ENCODE data around the gene NXPH3.

DNA sequence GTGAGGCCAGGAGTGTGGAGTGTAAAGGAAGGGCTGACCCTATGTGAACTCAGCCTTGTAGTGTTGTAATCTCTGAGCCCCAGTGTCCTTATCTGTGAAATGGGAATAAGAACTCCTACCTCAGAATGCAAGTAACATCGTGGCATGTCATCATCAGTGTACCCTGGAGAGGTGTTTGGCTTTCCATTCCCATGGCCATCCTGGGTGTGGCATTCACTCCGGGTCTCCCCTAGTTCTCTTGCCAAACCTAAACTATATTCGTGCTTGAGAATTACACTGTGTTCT is 1.9 kb downstream of the NXPH3 start:
- no peak for TF ChIP-seq EZH2 (IDR thresholded peaks at IDR 0.05; ENCODE audit: borderline replicate concordance, insufficient read depth, low read depth, low read length, poor library complexity, severe bottlenecking)
- TF ChIP-seq, protein P1, sequence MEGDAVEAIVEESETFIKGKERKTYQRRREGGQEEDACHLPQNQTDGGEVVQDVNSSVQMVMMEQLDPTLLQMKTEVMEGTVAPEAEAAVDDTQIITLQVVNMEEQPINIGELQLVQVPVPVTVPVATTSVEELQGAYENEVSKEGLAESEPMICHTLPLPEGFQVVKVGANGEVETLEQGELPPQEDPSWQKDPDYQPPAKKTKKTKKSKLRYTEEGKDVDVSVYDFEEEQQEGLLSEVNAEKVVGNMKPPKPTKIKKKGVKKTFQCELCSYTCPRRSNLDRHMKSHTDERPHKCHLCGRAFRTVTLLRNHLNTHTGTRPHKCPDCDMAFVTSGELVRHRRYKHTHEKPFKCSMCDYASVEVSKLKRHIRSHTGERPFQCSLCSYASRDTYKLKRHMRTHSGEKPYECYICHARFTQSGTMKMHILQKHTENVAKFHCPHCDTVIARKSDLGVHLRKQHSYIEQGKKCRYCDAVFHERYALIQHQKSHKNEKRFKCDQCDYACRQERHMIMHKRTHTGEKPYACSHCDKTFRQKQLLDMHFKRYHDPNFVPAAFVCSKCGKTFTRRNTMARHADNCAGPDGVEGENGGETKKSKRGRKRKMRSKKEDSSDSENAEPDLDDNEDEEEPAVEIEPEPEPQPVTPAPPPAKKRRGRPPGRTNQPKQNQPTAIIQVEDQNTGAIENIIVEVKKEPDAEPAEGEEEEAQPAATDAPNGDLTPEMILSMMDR (IDR thresholded peaks at IDR 0.05): no peak

Data from B cell (primary cell).